Motor neuron (in vitro differentiated cells): Measurements from ENCODE around the gene TNFRSF25. TPM values are rescaled to one million over a fixed set of nuclear protein-coding genes. Genes with fewer than 3 reads are reported as not detected.

Source experiments
- ATAC-seq, 8 experiments: fragments of 200-7000 bp; cut with Tn5 transposase; replicated peaks in 6 of 8; 2 replicates each; pipeline ENCODE4 v1.8.0; 2021; ENCODE audit warnings: mild to moderate bottlenecking in 8 of 8, moderate library complexity in 8 of 8
- H3K27ac ChIP-seq, 2 donors: fragments of 250-450 bp; sonication (Bioruptor Pico); 2 replicates each; pipeline ENCODE4 v1.9.0; 2021; ENCODE audit warnings: antibody characterized with exemption in 2 of 2, mild to moderate bottlenecking in 2 of 2, moderate library complexity in 1 of 2
- H3K4me1 ChIP-seq, 2 donors: fragments of 250-450 bp; sonication (Bioruptor Pico); replicated peaks in 1 of 2; 2 replicates each; pipeline ENCODE4 v1.6.1; 2021; ENCODE audit warnings: antibody characterized with exemption in 2 of 2, mild to moderate bottlenecking in 2 of 2, moderate library complexity in 1 of 2
- H3K4me3 ChIP-seq, 5 donors: fragments of 250-450 bp; sonication (Bioruptor Pico); 2 replicates each; pipeline ENCODE4 v1.9.0; 2021; ENCODE audit warnings: antibody characterized with exemption in 5 of 5, mild to moderate bottlenecking in 5 of 5, moderate library complexity in 4 of 5
- WGBS, 10 experiments: fragments of 450-650 bp; shearing (Covaris generic); methylation state at CpG; one replicate each; pipeline ENCODE4 v1.0.0; 2022; 5-methylcytosine and 5-hydroxymethylcytosine counted together
- in situ Hi-C, 9 experiments: fragments of 400-800 bp; cut with MboI; loops; one replicate each; pipeline ENCODE4 v1.15.0; 2021; ENCODE audit warnings: low sequenced_read_pairs in 9 of 9, low pct_unique_long_range_greater_than_20kb in 2 of 9; ENCODE audit not compliant: unreplicated experiment in 9 of 9
- total RNA-seq, 8 experiments: library from RNA; unstranded; fragments of 300-600 nt; gene quantifications; 2 replicates each; pipeline versions ENCODE4 v1.2.3 to v1.2.4, GENCODE V29; 2022

Gene TNFRSF25
- total RNA-seq, 8 experiments from 2014 or later, result 1.4 to 9.1 (median 5.0) TPM

GRCh38 chr1:6471086-6471969 is 5.4 kb upstream of the TNFRSF25 start:
- in situ Hi-C loops, result no loop called here
- no peak for ATAC-seq
- Histone ChIP-seq H3K27ac (no peak overlapping the region), H3K4me1 (no peaks in the 10 kb centered on the region), H3K4me3 (no peak overlapping the region)
- 10 to 96% (median 71%) methylated on average over 2 to 19 of the region's 67 CpGs; no CpG with 5 or more reads in 3 of the 10 experiments for WGBS, 10 experiments

GRCh38 chr1:6470132-6471085 is 4.4 kb upstream of the TNFRSF25 start:
- 64 to 100% (median 82%) methylated on average over 3 to 24 of the region's 67 CpGs; no CpG with 5 or more reads in 2 of the 10 experiments for WGBS, 10 experiments
- no peaks in the 10 kb centered on the region for H3K4me1 ChIP-seq
- H3K27ac ChIP-seq, result no peak overlapping the region
- ATAC-seq, result peak in 2 of 8 experiments; percentile 14 to 19
- no peak overlapping the region for H3K4me3 ChIP-seq
- in situ Hi-C loops, result no loop called here

- no peak overlapping the region for H3K27ac ChIP-seq
- in situ Hi-C loops, result no loop called here
- ATAC-seq, result no peak
- 86 to 100% (median 89%) methylated on average over 1 to 4 of the region's 13 CpGs; no CpG with 5 or more reads in 6 of the 10 experiments for WGBS, 10 experiments
- no peak overlapping the region for H3K4me3 ChIP-seq
- H3K4me1 ChIP-seq, result no peaks in the 10 kb centered on the region
These were observed 2.9 kb upstream of the TNFRSF25 start for GRCh38 chr1:6468729-6469461.

GRCh38 chr1:6467744-6468688 is 2.0 kb upstream of the TNFRSF25 start:
- Histone ChIP-seq H3K4me1 (no peaks in the 10 kb centered on the region), H3K27ac (no peak overlapping the region), H3K4me3 (no peak overlapping the region)
- ATAC-seq, result peak in 1 of 8 experiments; percentile 2
- 83 to 94% (median 89%) methylated on average over 3 to 7 of the region's 30 CpGs; no CpG with 5 or more reads in 4 of the 10 experiments for WGBS, 10 experiments
- in situ Hi-C loops, result no loop called here

- ATAC-seq, result no peak
- H3K4me1 ChIP-seq, result no peaks in the 10 kb centered on the region
- in situ Hi-C loops, result no loop called here
- no peak overlapping the region for H3K27ac ChIP-seq
- WGBS, 10 experiments, result 90 to 93% methylated on average over 9 to 11 of the region's 12 CpGs; no CpG with 5 or more reads in 8 of the 10 experiments
- no peak overlapping the region for H3K4me3 ChIP-seq
These were observed 1.3 kb upstream of the TNFRSF25 start for GRCh38 chr1:6467224-6467623.

- no peak overlapping the region for H3K27ac ChIP-seq
- in situ Hi-C loops, result no loop called here
- no peak overlapping the region for H3K4me3 ChIP-seq
- no peaks in the 10 kb centered on the region for H3K4me1 ChIP-seq
- WGBS, 10 experiments, result 84 to 94% methylated on average over 4 to 5 of the region's 5 CpGs; no CpG with 5 or more reads in 8 of the 10 experiments
- no peak for ATAC-seq
These were observed 778 bp upstream of the TNFRSF25 start for GRCh38 chr1:6466751-6467150.

- ATAC-seq, result no peak
- Histone ChIP-seq H3K27ac (no peak overlapping the region), H3K4me3 (no peak overlapping the region), H3K4me1 (no peaks in the 10 kb centered on the region)
- in situ Hi-C loops, result no loop called here
- 32 to 80% (median 55%) methylated on average over 1 to 8 of the region's 21 CpGs; no CpG with 5 or more reads in 7 of the 10 experiments for WGBS, 10 experiments
These were observed 440 bp downstream of the TNFRSF25 start for GRCh38 chr1:6465461-6466005.

GRCh38 chr1:6464915-6465314 is 1.1 kb downstream of the TNFRSF25 start:
- peaks cover 1 to 6% of the 10 kb centered on the region in 2 donors for H3K4me1 ChIP-seq
- no peak for ATAC-seq
- in situ Hi-C loops, result no loop called here
- H3K27ac ChIP-seq, result no peak overlapping the region
- H3K4me3 ChIP-seq, result no peak overlapping the region
- 56 to 90% (median 85%) methylated on average over 1 to 4 of the region's 5 CpGs; no CpG with 5 or more reads in 6 of the 10 experiments for WGBS, 10 experiments

GRCh38 chr1:6464514-6464836 is 1.5 kb downstream of the TNFRSF25 start:
- 67 to 94% (median 80%) methylated on average over 1 to 3 of the region's 7 CpGs; no CpG with 5 or more reads in 3 of the 10 experiments for WGBS, 10 experiments
- Histone ChIP-seq H3K27ac (no peak overlapping the region), H3K4me1 (peaks cover 3 to 10% of the 10 kb centered on the region in 2 donors), H3K4me3 (no peak overlapping the region)
- ATAC-seq, result peak in 5 of 8 experiments; percentile 17 to 37 (median 24)
- in situ Hi-C loops, result no loop called here

- Histone ChIP-seq H3K4me3 (no peak overlapping the region), H3K4me1 (peaks cover 3 to 11% of the 10 kb centered on the region in 2 donors), H3K27ac (no peak overlapping the region)
- ATAC-seq, result no peak
- 80% methylated on average over 1 of the region's 1 CpG; no CpG with 5 or more reads in 9 of the 10 experiments for WGBS, 10 experiments
- in situ Hi-C loops, result no loop called here
These were observed 2.9 kb downstream of the TNFRSF25 start for GRCh38 chr1:6463120-6463412.

- no peak overlapping the region for H3K4me3 ChIP-seq
- in situ Hi-C loops, result no loop called here
- peaks cover 3 to 11% of the 10 kb centered on the region in 2 donors for H3K4me1 ChIP-seq
- ATAC-seq, result no peak
- no peak overlapping the region for H3K27ac ChIP-seq
- 70 to 100% (median 92%) methylated on average over 2 to 7 of the region's 13 CpGs; no CpG with 5 or more reads in 5 of the 10 experiments for WGBS, 10 experiments
These were observed 3.4 kb downstream of the TNFRSF25 start for GRCh38 chr1:6462412-6463119.
